CD4-positive, alpha-beta T cell treated with Interleukin-15 for 4 hours (primary cell): ENCODE results near the gene GLIS1.
A peak's percentile ranks its signal among the peaks of the same experiment; 100 is the strongest.

ENCODE experiments used
- DNase-seq: peaks from one replicate; pipeline ENCODE4 v3.0.0-alpha.2; 2020; ENCODE audit warnings: low spot score

The GLIS1 gene

GRCh38 chr1:53485478-53486394 lies 253.2 kb downstream of the GLIS1 start:
- peak; percentile 50 for DNase-seq

- no peak for DNase-seq
Observed at GRCh38 chr1:53484705-53485477, 254.1 kb downstream of the GLIS1 start.

- DNase-seq, result no peak
Observed at GRCh38 chr1:53483656-53484055, 255.3 kb downstream of the GLIS1 start.

GRCh38 chr1:53483170-53483569 lies 255.8 kb downstream of the GLIS1 start:
- DNase-seq, result no peak

GRCh38 chr1:53482441-53483153 lies 256.4 kb downstream of the GLIS1 start:
- DNase-seq, result no peak

GRCh38 chr1:53481456-53481855 lies 257.5 kb downstream of the GLIS1 start:
- no peak for DNase-seq

- no peak for DNase-seq
Observed at GRCh38 chr1:53480678-53481077, 258.3 kb downstream of the GLIS1 start.

- no peak for DNase-seq
Observed at GRCh38 chr1:53478502-53478818, 260.5 kb downstream of the GLIS1 start.

GRCh38 chr1:53477651-53478501 lies 261.1 kb downstream of the GLIS1 start:
- no peak for DNase-seq

- no peak for DNase-seq
Observed at GRCh38 chr1:53476579-53476978, 262.4 kb downstream of the GLIS1 start.

- DNase-seq, result no peak
Observed at GRCh38 chr1:53475664-53476063, 263.3 kb downstream of the GLIS1 start.

GRCh38 chr1:53473463-53473862 lies 265.5 kb downstream of the GLIS1 start:
- no peak for DNase-seq

GRCh38 chr1:53471000-53471399 lies 268.0 kb downstream of the GLIS1 start:
- no peak for DNase-seq

GRCh38 chr1:53470584-53470983 lies 268.4 kb downstream of the GLIS1 start:
- no peak for DNase-seq

- DNase-seq, result no peak
Observed at GRCh38 chr1:53470155-53470554, 268.8 kb downstream of the GLIS1 start.

GRCh38 chr1:53469373-53469772 lies 269.6 kb downstream of the GLIS1 start:
- DNase-seq, result no peak

GRCh38 chr1:53468374-53468773 lies 270.6 kb downstream of the GLIS1 start:
- no peak for DNase-seq

- DNase-seq, result no peak
Observed at GRCh38 chr1:53467391-53467790, 271.6 kb downstream of the GLIS1 start.

GRCh38 chr1:53465023-53465957 lies 273.7 kb downstream of the GLIS1 start:
- DNase-seq, result no peak
